Right ventricle myocardium inferior (tissue), 1 donor: Measurements from ENCODE around the gene PEX5. TPM values are rescaled to one million over a fixed set of nuclear protein-coding genes. Genes with fewer than 3 reads are reported as not detected.
A peak's percentile ranks its signal among the peaks of the same experiment; 100 is the strongest.
"Not testable (repeated sequence)": the region's sequence is repeated elsewhere in the genome, so short reads cannot be mapped to it uniquely, and the experiment has no call there.

Experiments
- ATAC-seq: fragments of 200-7000 bp; cut with Tn5 transposase; one replicate; pipeline ENCODE4 v1.9.1; 2020; ENCODE audit warnings: mild to moderate bottlenecking, moderate library complexity
- DNase-seq: peaks from one replicate; pipeline ENCODE4 v3.0.0; 2021; ENCODE audit errors: missing footprints
- intact Hi-C: fragments of 100-400 bp; cut with DNase I; formaldehyde crosslinking; loops from one replicate; pipeline ENCODE4 v1.11.0; 2022
- total RNA-seq: library from RNA; stranded (reverse); fragmentation: NEBNext Ultra II Directional; extraction: Animal tissue kit (Norgen Biotek cat#: 25700); gene quantifications from one replicate; pipeline ENCODE4 v1.2.1, GENCODE V29; 2021
- donor health status: DM: no; HTN: yes; CAD: no; lungs with severe emphysema.

Gene PEX5
- total RNA-seq, 1 donor from 2014 or later = 30.9 TPM

DNA sequence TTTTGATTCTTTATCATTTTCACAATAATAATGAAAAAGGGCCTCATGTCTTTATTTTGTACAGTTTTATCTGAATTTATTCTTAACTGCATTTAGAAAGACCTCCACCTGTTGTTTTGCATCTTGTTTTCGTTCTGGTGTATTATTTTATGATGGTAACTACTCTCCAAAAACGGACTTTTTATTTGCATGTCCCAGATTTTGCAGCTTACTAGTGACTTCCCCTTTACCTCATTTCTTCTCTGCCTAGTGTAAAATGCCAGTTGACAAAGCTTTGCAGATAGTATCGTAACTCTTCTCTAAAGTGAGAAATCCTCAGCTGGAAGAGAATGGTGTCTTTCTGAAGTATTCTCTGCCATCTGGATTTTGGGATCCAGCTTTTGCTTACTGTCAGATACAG, 17.2 kb downstream of the PEX5 start:
- DNase-seq = no peak
- intact Hi-C loops = no loop called here
- no peak for ATAC-seq

DNA sequence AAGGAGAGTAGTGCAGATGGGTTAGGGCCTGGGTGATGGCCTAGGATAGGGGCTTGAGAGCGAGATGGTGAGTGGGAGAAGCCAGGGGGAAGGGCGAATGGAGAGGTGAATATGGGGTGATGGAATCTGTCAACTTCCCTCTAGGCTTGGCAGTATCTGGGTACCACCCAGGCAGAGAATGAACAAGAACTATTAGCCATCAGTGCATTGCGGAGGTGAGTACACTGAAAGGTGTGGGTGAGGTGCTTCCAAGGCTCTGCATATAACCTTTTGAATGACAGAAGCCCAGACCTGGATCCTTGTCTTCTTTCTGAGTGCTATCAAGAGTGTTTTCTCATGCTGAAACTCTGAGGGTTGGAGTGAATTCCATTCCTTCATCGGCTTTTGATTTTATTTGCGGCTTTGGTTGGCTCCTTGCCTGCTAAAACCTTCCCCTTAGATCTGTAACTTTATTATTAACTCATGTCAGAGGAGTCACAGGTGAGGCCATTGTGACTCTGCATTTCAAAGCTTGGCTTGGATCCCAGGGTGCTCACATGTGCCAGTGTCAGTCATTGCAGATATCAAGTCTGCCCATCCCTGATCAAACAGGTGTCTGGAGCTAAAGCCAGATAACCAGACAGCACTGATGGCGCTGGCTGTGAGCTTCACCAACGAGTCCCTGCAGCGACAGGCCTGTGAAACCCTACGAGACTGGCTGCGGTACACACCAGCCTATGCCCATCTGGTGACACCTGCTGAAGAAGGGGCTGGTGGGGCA, 18.6 kb downstream of the PEX5 start:
- ATAC-seq = no peak

GRCh38 chr12:7209958-7210357, 20.5 kb downstream of the PEX5 start:
- ATAC-seq (no peak), DNase-seq (no peak)
- intact Hi-C loops = no loop called here

More for the DNA sequence above, 18.6 kb downstream of the PEX5 start:
- intact Hi-C loops = no loop called here
- no peak for DNase-seq

- intact Hi-C loops = no loop called here
- peak; percentile 34 for ATAC-seq
Observed at GRCh38 chr12:7210642-7211151, 21.2 kb downstream of the PEX5 start.

DNA sequence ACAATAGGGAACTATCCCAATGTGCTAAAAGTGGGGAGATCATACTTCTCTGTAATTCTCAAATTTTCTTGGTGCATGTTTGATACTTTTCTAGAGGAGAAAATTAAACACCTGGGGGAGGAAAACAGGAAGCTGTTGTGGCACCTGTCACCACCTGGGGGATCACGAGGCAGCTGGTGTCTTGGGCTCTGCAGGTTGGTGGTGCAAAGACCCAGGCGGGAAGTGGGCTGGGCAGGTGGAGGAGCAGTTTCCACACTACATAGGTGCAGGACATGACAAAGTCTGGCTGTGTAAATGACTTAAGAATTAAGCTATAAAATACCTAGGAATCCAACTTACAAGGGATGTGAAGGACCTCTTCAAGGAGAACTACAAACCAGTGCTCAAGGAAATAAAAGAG, 23.2 kb downstream of the PEX5 start:
- ATAC-seq (no peak), DNase-seq (no peak)
- intact Hi-C loops = no loop called here

More at GRCh38 chr12:7210642-7211151, 21.2 kb downstream of the PEX5 start:
- DNase-seq = no peak

GRCh38 chr12:7213745-7214144, 24.3 kb downstream of the PEX5 start:
- ATAC-seq, DNase-seq, intact Hi-C loops: not testable (repeated sequence)

DNA sequence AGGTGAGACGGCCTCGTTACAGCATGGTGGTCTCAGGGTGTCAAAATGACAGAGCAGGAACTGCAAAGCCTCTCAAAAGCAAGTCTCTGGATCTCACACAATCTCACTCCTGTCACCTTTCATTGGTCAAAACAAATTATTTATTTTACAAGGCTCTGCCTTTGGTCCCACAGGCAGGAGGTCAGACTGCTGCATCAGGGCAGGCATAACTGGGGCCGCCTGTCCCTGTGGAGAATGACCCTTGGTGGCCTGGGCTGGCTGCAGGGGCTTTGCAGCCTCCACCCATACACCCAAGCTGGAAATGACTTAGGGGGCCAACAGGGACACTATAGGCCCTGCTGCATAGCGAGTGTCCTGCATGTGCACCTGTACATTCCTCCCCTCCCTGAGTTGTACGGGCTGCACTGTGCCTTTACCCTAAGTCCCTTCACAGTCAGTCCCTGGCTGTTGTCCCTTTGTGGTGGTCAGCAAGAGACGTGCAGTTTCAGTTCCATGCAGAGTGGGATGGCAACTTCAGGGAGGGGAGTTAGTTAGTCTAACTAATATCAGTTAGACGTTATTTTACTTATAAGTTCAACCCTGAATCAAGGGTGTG, 28.1 kb downstream of the PEX5 start:
- no peak for ATAC-seq
- DNase-seq = no peak
- intact Hi-C loops = no loop called here

DNA sequence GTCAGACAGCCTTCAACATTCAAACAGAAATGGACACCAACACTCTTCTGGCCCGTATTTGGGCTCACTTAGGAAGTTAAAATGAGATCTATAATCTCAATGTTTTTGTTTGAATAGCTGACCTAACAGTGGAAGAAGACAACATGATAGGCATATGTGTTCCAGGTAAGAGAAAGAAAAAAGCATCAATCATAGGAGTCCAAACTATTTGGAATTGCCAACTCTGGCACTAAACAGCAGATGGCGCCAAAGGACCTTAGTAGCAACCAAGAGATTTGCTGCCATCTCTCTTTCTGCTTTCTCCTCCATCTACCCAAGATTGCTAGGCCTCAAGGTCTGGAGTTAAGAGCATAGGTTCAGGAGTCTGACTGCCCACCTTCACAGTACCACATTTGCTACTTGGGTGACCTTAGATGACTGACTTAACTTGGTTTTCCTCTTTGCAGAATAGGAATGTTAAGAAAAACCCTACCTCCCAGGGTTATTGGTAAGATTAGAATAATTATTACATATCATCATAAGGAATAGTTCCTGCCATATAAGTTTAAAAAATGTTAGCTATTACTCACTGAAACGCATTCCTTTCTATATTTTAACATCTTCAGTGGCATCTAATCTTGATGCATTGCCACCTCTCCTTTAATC, 30.2 kb downstream of the PEX5 start:
- intact Hi-C loops = loop anchor here (1.0 to 2.0 kb wide), 2 partner anchors 241 to 419 kb away; no protein-coding TSS in a partner anchor
- DNase-seq (peak; percentile 69), ATAC-seq (no peak)

GRCh38 chr12:7221486-7221885, 32.0 kb downstream of the PEX5 start:
- ATAC-seq (no peak), DNase-seq (no peak)
- intact Hi-C loops = loop anchor here (2.0 kb wide), 1 partner anchor 239 kb away; no protein-coding TSS in a partner anchor

DNA sequence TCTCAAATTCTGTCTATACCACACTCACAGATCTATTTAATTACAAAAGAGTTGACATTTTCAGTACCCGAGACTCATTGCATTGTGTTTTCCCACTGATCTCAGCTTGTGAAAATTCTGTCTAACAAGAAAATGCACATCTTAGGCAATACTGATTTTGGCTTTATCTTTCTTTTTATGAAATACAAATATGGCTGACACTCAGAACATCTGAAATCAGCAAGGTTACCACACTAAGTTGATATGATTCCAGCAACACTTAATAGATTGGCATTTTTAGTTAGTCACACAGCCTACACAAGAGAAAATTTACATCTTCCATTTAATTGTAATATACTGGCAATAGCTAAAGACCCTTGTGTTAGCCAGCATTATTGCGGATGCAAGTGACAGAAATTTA, 40.3 kb downstream of the PEX5 start:
- DNase-seq = no peak
- ATAC-seq = no peak
- intact Hi-C loops = no loop called here

- ATAC-seq (no peak), DNase-seq (no peak)
- intact Hi-C loops = no loop called here
Observed at GRCh38 chr12:7241404-7242005, 52.0 kb downstream of the PEX5 start.

GRCh38 chr12:7242176-7243101, 53.0 kb downstream of the PEX5 start:
- no peak for ATAC-seq
- DNase-seq = no peak
- intact Hi-C loops = no loop called here

- ATAC-seq, DNase-seq, intact Hi-C loops: not testable (repeated sequence)
Observed at GRCh38 chr12:7251328-7251996, 62.0 kb downstream of the PEX5 start.

- DNase-seq = no peak
- no peak for ATAC-seq
- intact Hi-C loops = no loop called here
Observed at GRCh38 chr12:7259060-7259459, 69.6 kb downstream of the PEX5 start.
